Astrocyte of the cerebellum (primary cell): Measurements from ENCODE around the gene PLEKHB1.

ENCODE experiments used
- DNase-seq: peaks from one replicate; pipeline ENCODE4 v3.0.0-alpha.2; 2011; ENCODE audit warnings: low read depth
- H3K4me3 ChIP-seq: 2 replicates; pipeline ENCODE4 v1.5.1; 2011; ENCODE audit warnings: mild to moderate bottlenecking, low read depth, low read length, moderate library complexity
- in situ Hi-C: cut with HindIII; loops from 2 replicates; pipeline ENCODE4 v1.10.0; 2017; ENCODE audit warnings: low sequenced_read_pairs
- TF ChIP-seq, protein P1 (sequence below): IDR thresholded peaks from 2 replicates; pipeline ENCODE4 v1.5.1; 2012; ENCODE audit warnings: low read length, low read depth, moderate library complexity, mild to moderate bottlenecking; ENCODE audit errors: missing control alignments

PLEKHB1 gene

DNA sequence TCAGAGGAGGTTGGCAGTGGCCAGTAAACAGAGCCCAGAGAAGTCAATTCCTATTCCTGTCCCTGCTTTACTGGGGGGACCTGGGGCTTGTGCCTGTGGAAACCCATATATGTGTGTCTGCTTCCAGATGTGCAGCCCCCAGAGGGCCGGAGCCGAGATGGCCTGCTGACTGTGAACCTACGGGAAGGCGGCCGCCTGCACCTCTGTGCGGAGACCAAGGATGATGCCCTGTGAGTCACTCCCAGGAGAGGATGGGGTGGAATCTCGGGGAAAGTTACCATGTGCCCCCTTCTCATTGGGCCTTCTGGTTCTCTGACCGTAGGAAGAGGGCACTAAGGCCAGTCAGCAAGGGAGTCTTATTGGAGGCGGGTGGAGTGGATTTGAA, 5.3 kb downstream of the PLEKHB1 start:
- in situ Hi-C loops: loop anchor here (5.0 kb wide), 1 partner anchor 184 kb away; no protein-coding TSS in a partner anchor
- DNase-seq: no peak
- TF ChIP-seq, protein P1, sequence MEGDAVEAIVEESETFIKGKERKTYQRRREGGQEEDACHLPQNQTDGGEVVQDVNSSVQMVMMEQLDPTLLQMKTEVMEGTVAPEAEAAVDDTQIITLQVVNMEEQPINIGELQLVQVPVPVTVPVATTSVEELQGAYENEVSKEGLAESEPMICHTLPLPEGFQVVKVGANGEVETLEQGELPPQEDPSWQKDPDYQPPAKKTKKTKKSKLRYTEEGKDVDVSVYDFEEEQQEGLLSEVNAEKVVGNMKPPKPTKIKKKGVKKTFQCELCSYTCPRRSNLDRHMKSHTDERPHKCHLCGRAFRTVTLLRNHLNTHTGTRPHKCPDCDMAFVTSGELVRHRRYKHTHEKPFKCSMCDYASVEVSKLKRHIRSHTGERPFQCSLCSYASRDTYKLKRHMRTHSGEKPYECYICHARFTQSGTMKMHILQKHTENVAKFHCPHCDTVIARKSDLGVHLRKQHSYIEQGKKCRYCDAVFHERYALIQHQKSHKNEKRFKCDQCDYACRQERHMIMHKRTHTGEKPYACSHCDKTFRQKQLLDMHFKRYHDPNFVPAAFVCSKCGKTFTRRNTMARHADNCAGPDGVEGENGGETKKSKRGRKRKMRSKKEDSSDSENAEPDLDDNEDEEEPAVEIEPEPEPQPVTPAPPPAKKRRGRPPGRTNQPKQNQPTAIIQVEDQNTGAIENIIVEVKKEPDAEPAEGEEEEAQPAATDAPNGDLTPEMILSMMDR: no peak
- no peak overlapping the region for H3K4me3 ChIP-seq

DNA sequence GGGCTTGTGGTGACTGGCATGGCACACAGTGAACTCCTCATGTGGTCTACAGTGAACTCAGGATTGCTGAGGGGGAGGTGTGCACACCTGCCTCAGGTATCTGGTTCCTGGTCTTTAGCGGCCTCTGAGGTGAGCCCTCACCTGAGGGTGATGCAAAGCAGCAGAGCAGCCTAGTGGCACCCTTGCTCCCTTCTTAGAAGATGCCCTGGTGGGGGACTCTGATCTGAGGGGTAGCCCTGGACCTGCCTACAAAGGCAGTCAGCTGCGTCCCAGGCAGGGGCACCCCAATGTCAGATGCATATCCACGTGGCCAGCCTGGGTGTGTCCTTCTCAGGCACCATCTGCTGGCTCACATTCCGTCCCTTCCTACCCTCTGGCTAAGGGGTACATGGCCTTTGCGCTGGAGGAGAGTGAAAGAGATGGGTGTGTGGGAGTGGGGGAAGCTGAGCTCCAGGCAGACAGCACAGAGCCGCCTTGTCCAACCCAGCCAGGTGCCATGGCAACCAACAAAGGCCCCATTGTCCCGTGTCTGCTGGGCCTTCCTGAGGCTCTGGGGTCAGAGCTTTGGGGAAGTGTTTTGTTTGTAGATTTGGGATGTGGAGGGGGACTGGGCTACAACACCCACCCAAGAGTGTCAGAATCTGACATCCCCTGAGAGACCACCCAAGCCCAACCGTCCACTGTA, 5.8 kb downstream of the PLEKHB1 start:
- no peak for DNase-seq
- no peak overlapping the region for H3K4me3 ChIP-seq
- in situ Hi-C loops: loop anchor here (5.0 kb wide), 1 partner anchor 185 kb away; no protein-coding TSS in a partner anchor
- TF ChIP-seq, protein P1: no peak

DNA sequence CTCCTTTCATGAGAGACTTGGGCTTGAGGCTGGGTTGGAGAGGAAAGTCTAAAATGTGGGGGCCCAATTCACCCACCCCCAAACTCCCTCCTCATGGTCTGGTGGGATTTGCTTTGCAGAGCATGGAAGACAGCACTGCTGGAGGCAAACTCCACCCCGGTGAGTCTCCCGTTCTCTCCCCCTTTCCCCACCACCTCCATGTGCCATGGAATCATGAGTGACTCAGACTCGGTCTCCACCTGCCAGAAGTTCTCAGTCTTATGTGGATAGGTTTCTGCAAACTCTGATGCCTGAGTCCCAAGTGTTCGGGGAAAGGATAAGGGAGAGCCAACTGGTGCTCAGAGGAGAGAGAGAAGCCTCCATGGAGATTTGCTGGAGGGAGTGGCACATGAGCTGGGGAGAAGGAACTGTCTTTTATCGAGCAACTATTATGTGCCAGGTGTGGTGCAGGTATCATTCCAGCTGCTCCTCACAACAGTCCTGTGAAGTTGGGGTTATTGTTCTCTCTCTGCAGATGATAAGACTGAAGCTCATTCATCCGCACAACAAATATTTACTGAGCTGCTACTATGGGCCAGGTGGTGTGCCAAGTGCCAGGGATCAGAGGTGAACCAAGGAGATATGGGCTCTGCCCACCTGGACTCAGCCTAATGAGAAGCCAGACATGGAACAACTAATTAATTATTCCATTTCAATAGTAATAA, 6.6 kb downstream of the PLEKHB1 start:
- in situ Hi-C loops: loop anchor here (5.0 kb wide), 1 partner anchor 186 kb away; no protein-coding TSS in a partner anchor
- no peak overlapping the region for H3K4me3 ChIP-seq
- TF ChIP-seq, protein P1: no peak
- DNase-seq: no peak

DNA sequence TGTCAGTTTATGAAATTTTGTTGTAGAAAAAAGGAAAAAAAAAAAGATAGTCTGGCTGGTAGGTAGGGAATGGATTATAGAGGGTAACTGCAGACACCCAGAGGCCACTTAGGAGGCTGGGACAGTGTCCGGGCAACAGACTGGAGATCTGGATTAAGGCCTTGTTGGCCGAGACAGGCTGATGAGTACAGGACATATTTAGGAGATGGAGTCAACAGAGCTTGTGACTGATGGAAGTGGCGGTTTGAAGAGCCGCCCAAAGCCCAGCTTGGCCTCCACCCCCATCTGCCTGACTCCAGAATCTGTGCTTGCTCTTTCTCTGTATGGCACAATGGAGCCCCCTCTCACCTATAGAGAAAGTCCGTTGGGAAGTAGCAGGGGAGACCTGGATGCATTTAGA, 7.6 kb downstream of the PLEKHB1 start:
- TF ChIP-seq, protein P1: no peak
- no peak for DNase-seq
- H3K4me3 ChIP-seq: no peak overlapping the region
- in situ Hi-C loops: loop anchor here (5.0 kb wide), 1 partner anchor 187 kb away; no protein-coding TSS in a partner anchor

- TF ChIP-seq, protein P1: no peak
- in situ Hi-C loops: loop anchor here (5.0 kb wide), 1 partner anchor 187 kb away; no protein-coding TSS in a partner anchor
- no peak overlapping the region for H3K4me3 ChIP-seq
- DNase-seq: no peak
Measured at GRCh38 chr11:73654482-73655021, 8.2 kb downstream of the PLEKHB1 start.

GRCh38 chr11:73655686-73656085, 9.3 kb downstream of the PLEKHB1 start:
- TF ChIP-seq, protein P1: no peak

More at GRCh38 chr11:73655686-73656085, 9.3 kb downstream of the PLEKHB1 start:
- DNase-seq: no peak
- no peak overlapping the region for H3K4me3 ChIP-seq
- in situ Hi-C loops: no loop called here
